Colonic mucosa (tissue), 4 donors: ENCODE data around the gene CDIPT. TPM values are rescaled to one million over a fixed set of nuclear protein-coding genes. Genes with fewer than 3 reads are reported as not detected.
"Not testable (repeated sequence)": the region's sequence is repeated elsewhere in the genome, so short reads cannot be mapped to it uniquely, and the experiment has no call there.

ENCODE experiments used
- DNase-seq: peaks from one replicate; pipeline ENCODE4 v3.0.0-alpha.2; 2020
- H3K27ac ChIP-seq: fragments of 200-600 bp; one replicate; pipeline ENCODE4 v1.8.0; 2021
- H3K27me3 ChIP-seq: fragments of 200-600 bp; one replicate; pipeline ENCODE4 v1.8.0; 2021
- H3K36me3 ChIP-seq: fragments of 200-600 bp; one replicate; pipeline ENCODE4 v1.8.0; 2021
- H3K4me1 ChIP-seq: fragments of 200-600 bp; one replicate; pipeline ENCODE4 v1.8.0; 2021; ENCODE audit warnings: mild to moderate bottlenecking
- H3K4me3 ChIP-seq: fragments of 200-600 bp; one replicate; pipeline ENCODE4 v1.8.0; 2021
- H3K9ac ChIP-seq, 2 donors: one replicate each; pipeline ENCODE4 v1.7.0; 2013; ENCODE audit warnings: control low read depth in 2 of 2, low read depth in 2 of 2, low read length in 2 of 2
- H3K9me3 ChIP-seq: fragments of 200-600 bp; one replicate; pipeline ENCODE4 v1.8.0; 2021
- CTCF ChIP-seq: fragments of 200-600 bp; IDR thresholded peaks from one replicate; pipeline ENCODE4 v1.8.0; 2022; ENCODE audit warnings: antibody characterized with exemption, mild to moderate bottlenecking
- intact Hi-C: fragments of 100-400 bp; cut with DNase I; formaldehyde crosslinking; loops from one replicate; pipeline ENCODE4 v1.14.1; 2022
- total RNA-seq, 2 donors: library from RNA; stranded (reverse); fragmentation: NEBNext Ultra II Directional in 1 of 2; extraction: Animal tissue kit (Norgen Biotek cat#: 25700) in 1 of 2; gene quantifications; one replicate each; pipeline ENCODE4 v1.2.1, GENCODE V29; 2021
- donor health status: healthy.
- donor health status: DM: no; HTN: no; CAD: no.
- donor health status: DM: no; HTN: no; CAD: no.

CDIPT gene
- total RNA-seq, 2 donors from 2014 or later: 58.1 to 62.7 TPM

GRCh38 chr16:29875206-29875605, 12.2 kb upstream of the CDIPT start:
- no peak for DNase-seq
- TF ChIP-seq CTCF: no peak
- Histone ChIP-seq H3K27me3 (peaks cover 7% of the 10 kb centered on the region), H3K36me3 (no peaks in the 10 kb centered on the region), H3K27ac (no peak overlapping the region), H3K4me1 (no peaks in the 10 kb centered on the region), H3K9me3 (no peaks in the 10 kb centered on the region), H3K4me3 (no peak overlapping the region), H3K9ac (no peak overlapping the region)
- intact Hi-C loops: no loop called here

GRCh38 chr16:29873319-29873718, 10.3 kb upstream of the CDIPT start:
- intact Hi-C loops: no loop called here
- DNase-seq: no peak
- Histone ChIP-seq H3K9ac (no peak overlapping the region), H3K27ac (no peak overlapping the region), H3K4me1 (no peaks in the 10 kb centered on the region), H3K27me3 (peaks cover 7% of the 10 kb centered on the region), H3K4me3 (no peak overlapping the region), H3K9me3 (no peaks in the 10 kb centered on the region), H3K36me3 (no peaks in the 10 kb centered on the region)
- no peak for TF ChIP-seq CTCF

GRCh38 chr16:29871822-29872546, 9.0 kb upstream of the CDIPT start:
- no peak overlapping the region for H3K9ac ChIP-seq
- TF ChIP-seq CTCF: no peak
- H3K4me3 ChIP-seq: no peak overlapping the region
- intact Hi-C loops: no loop called here
- H3K27me3 ChIP-seq: peaks cover 5% of the 10 kb centered on the region
- no peaks in the 10 kb centered on the region for H3K9me3 ChIP-seq
- H3K36me3 ChIP-seq: no peaks in the 10 kb centered on the region
- no peak overlapping the region for H3K27ac ChIP-seq
- H3K4me1 ChIP-seq: no peaks in the 10 kb centered on the region
- DNase-seq: no peak

- H3K4me1 ChIP-seq, H3K27ac ChIP-seq, intact Hi-C loops, H3K9ac ChIP-seq, H3K27me3 ChIP-seq, H3K9me3 ChIP-seq, DNase-seq, H3K4me3 ChIP-seq, H3K36me3 ChIP-seq: not testable (repeated sequence)
Measured at GRCh38 chr16:29869067-29869466, 6.0 kb upstream of the CDIPT start.

- no peak for DNase-seq
- Histone ChIP-seq H3K27me3 (no peaks in the 10 kb centered on the region), H3K4me1 (no peaks in the 10 kb centered on the region), H3K9me3 (no peaks in the 10 kb centered on the region), H3K4me3 (no peak overlapping the region), H3K36me3 (no peaks in the 10 kb centered on the region), H3K27ac (no peak overlapping the region), H3K9ac (no peak overlapping the region)
- intact Hi-C loops: no loop called here
- TF ChIP-seq CTCF: no peak
Measured at GRCh38 chr16:29868396-29869009, 5.5 kb upstream of the CDIPT start.

GRCh38 chr16:29864205-29864604, 1.2 kb upstream of the CDIPT start:
- H3K4me3 ChIP-seq: no peak overlapping the region
- DNase-seq: no peak
- H3K9ac ChIP-seq: no peak overlapping the region
- H3K27ac ChIP-seq: no peak overlapping the region
- no peak for TF ChIP-seq CTCF
- intact Hi-C loops: loop anchor here (5.0 kb wide), 2 partner anchors 143 to 158 kb away; partner anchors contain the start of gene C16orf92
- no peaks in the 10 kb centered on the region for H3K9me3 ChIP-seq
- H3K27me3 ChIP-seq: no peaks in the 10 kb centered on the region
- H3K4me1 ChIP-seq: peaks cover 8% of the 10 kb centered on the region
- no peaks in the 10 kb centered on the region for H3K36me3 ChIP-seq
